ENCODE measurements around the gene CCDC170. TPM values are rescaled to one million over a fixed set of nuclear protein-coding genes. Genes with fewer than 3 reads are reported as not detected.

Gene CCDC170
- total and polyA plus RNA-seq, 12 donors, result 0.13 to 1.6 (median 0.35) TPM

- no peaks in the 10 kb centered on the region for H3K4me1 ChIP-seq
- intact Hi-C loops (cut with DNase I), result no loop called here
- ATAC-seq, result no peak
- no peak overlapping the region for H3K4me3 ChIP-seq
- no peaks in the 10 kb centered on the region for H3K27me3 ChIP-seq
- 64 to 71% methylated on average over 2 of the region's 2 CpGs for WGBS, 2 donors
- H3K9me3 ChIP-seq, result peaks cover 0 to 59% (median 13%) of the 10 kb centered on the region in 11 donors
- no peaks in the 10 kb centered on the region for H3K36me3 ChIP-seq
- DNase-seq, result no peak
- no peak for TF ChIP-seq CTCF (IDR thresholded peaks at IDR 0.05)
- no peak overlapping the region for H3K27ac ChIP-seq
Measured at GRCh38 chr6:151524059-151524458, 30.2 kb downstream of the CCDC170 start.

GRCh38 chr6:151534576-151534975 lies 40.8 kb downstream of the CCDC170 start:
- peaks cover 0 to 14% (median 0%) of the 10 kb centered on the region in 9 donors for H3K4me1 ChIP-seq
- H3K36me3 ChIP-seq, result no peaks in the 10 kb centered on the region
- no peak overlapping the region for H3K4me3 ChIP-seq
- intact Hi-C loops (cut with DNase I), result no loop called here
- no peak overlapping the region for H3K27ac ChIP-seq
- WGBS, 2 donors, result 78 to 86% methylated on average over 3 of the region's 3 CpGs
- no peaks in the 10 kb centered on the region for H3K27me3 ChIP-seq
- DNase-seq, result no peak
- ATAC-seq, result no peak
- no peak for TF ChIP-seq CTCF (IDR thresholded peaks at IDR 0.05)
- peaks cover 0 to 21% (median 0%) of the 10 kb centered on the region in 11 donors for H3K9me3 ChIP-seq

- 64 to 66% methylated on average over 4 of the region's 4 CpGs for WGBS, 2 donors
- intact Hi-C loops (cut with DNase I), result no loop called here
- H3K9me3 ChIP-seq, result peaks cover 0 to 27% (median 5%) of the 10 kb centered on the region in 11 donors
Measured at GRCh38 chr6:151535476-151536187, 41.8 kb downstream of the CCDC170 start.

GRCh38 chr6:151536188-151536479 lies 42.3 kb downstream of the CCDC170 start:
- TF ChIP-seq CTCF (IDR thresholded peaks at IDR 0.05), result no peak
- Histone ChIP-seq H3K27ac (no peak overlapping the region), H3K27me3 (no peaks in the 10 kb centered on the region), H3K9me3 (peaks cover 0 to 31% (median 6%) of the 10 kb centered on the region in 11 donors), H3K36me3 (no peaks in the 10 kb centered on the region), H3K4me1 (peaks cover 0 to 14% (median 0%) of the 10 kb centered on the region in 9 donors), H3K4me3 (no peak overlapping the region)
- 90 to 91% methylated on average over 10 of the region's 10 CpGs for WGBS, 2 donors
- DNase-seq, result no peak
- intact Hi-C loops (cut with DNase I), result no loop called here
- no peak for ATAC-seq

More at GRCh38 chr6:151535476-151536187, 41.8 kb downstream of the CCDC170 start:
- no peak for TF ChIP-seq CTCF (IDR thresholded peaks at IDR 0.05)
- Histone ChIP-seq H3K36me3 (no peaks in the 10 kb centered on the region), H3K27ac (no peak overlapping the region), H3K27me3 (no peaks in the 10 kb centered on the region), H3K4me3 (no peak overlapping the region), H3K4me1 (peaks cover 0 to 14% (median 0%) of the 10 kb centered on the region in 9 donors)
- DNase-seq (no peak), ATAC-seq (no peak)
